ENCODE data around the gene TSKS. TPM values are rescaled to one million over a fixed set of nuclear protein-coding genes. Genes with fewer than 3 reads are reported as not detected.
"Not testable (repeated sequence)": the region's sequence is repeated elsewhere in the genome, so short reads cannot be mapped to it uniquely, and the experiment has no call there.

Gene TSKS
- total RNA-seq, 1 experiment from 2014 or later = not detected

DNA sequence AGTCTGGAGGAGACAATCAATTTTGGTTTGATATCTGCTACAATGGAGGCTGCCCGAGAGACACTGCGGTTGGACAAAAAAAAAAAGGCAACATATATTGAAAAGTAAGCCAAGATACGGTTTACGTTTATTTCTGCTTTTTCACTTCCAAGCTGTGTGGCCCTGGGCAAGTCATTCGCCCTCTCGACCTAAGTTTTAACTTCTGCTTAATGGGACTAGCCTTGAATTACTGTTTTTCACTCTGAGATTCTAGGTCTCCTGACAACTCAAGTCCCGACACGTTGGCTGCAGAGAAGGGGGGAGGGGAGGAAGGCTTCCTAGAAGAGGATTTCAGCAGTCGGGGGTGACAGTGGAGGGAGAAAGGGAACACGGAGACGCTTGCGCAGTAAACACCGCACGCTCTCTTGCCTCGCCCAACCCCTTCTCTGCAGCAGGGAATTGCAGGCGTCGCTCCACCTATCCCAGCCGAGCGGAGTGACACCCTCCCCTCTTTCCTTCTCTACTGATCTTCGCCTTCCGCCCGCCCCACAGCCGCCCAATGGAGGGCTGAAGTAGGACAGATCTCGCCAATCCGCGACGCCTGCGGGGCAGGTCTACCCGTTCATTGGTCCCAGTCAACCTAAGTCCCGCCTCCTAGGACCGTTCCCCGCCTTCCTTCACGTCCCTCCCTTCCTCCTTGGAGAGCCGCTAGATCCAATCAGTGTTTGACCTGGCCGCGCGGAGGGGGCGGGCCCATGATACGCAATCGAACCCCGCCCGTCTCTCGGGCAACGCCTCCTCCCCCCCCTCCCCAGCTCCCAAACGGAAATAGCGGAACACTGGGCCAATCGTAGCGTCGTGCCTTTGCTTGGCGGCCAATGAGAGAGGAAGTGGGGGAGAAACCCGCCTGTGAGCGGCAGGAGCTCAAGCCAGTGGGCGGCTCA lies 3.2 kb upstream of the TSKS start:
- peak; percentile 100 for DNase-seq (ENCODE audit: low spot score)

GRCh38 chr19:49764341-49764740 lies 1.2 kb upstream of the TSKS start:
- DNase-seq (ENCODE audit: low spot score) = no peak

GRCh38 chr19:49761625-49762311 lies 1.3 kb downstream of the TSKS start:
- no peak for DNase-seq (ENCODE audit: low spot score)

DNA sequence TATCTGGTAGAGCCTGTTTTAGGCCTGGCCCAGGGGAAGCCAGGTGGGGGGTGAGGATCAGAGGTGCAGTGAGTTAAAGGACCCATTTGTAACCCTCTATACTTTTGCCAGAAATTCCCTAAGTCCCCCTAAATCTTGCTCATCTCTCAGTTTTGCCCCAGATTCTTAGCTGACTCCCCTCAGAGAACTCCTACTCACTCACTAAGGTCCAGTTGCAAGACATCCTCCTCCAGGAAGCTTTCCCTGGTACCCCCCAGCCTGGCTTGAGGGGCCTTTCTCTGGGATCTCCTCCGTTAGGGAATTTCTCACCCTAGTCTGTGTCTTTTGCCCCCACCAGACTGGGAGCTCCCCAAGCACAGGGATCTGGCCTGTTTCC lies 1.9 kb downstream of the TSKS start:
- no peak for DNase-seq (ENCODE audit: low spot score)

DNA sequence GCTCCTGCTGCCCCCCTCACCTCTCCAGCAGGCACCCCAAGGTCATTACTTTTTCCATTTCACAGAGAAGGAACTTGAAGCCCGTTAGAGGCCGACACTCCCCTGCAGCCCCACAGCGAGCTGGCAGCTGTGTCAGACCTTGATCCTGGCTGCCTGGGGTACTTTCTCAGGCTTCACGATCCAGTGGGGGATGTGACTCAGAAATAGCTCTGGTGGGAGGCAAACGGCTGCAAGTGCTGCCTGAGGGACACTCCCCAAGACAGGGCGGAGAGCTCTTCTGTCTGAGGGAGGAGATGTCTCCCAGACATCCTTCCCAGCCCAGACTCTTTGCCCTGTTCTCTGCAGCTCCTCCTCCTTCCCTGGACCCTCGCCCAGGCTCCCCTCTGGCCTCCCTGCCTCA lies 4.8 kb downstream of the TSKS start:
- peak; percentile 5 for DNase-seq (ENCODE audit: low spot score)

GRCh38 chr19:49755956-49756355 lies 7.2 kb downstream of the TSKS start:
- DNase-seq (ENCODE audit: low spot score) = no peak

GRCh38 chr19:49752701-49753100 lies 10.4 kb downstream of the TSKS start:
- no peak for DNase-seq (ENCODE audit: low spot score)

DNA sequence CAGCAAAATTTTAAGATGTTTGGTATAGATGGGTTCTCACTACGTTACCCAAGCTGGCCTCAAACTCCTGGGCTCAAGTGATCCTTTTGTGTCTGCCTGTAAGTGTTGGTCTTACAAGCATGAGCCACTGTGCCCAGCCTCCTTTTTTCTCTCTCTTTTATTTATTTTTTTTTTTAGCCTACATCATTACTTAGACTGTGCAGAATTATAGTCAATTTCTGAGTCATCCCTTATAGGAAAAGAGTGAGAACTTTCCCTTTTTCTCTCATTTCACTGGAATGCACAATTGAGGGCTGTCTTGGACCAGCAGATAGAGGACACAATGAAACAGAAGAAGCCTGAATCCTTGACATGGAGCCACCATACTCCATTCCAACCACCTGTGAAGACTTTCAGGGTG lies 13.3 kb downstream of the TSKS start:
- no peak for DNase-seq (ENCODE audit: low spot score)

DNA sequence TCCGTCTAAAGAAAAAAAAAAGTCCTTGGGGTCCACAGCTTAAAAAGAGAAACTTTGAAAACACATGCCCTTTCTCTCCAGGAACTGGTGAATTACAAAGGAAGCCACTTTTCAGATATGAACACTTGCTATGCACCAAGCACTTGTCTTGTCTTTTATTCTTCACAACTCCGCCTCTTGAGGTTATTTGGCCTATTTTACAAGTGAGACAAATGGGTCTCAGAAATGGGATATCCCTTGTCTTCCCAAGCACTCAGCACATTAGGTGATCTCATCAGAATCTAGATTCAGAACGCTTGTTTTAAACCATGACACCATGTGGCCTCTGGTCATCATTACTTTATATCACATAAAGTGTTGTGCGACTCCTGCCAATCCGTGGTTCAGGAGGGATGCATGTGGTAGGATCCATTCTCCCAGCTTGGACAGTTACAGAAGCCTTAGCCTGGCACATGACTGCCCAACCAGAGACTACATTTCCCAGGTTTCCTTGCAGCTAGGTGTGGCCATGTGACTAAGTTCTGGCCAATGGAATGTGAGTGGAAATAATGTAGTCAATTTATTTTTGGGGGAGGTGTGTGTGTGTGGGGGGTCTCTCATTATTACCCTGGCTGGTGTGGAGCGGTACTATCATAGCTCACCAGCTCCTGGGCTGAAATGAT lies 13.9 kb downstream of the TSKS start:
- no peak for DNase-seq (ENCODE audit: low spot score)

GRCh38 chr19:49746206-49746958 lies 16.7 kb downstream of the TSKS start:
- DNase-seq (ENCODE audit: low spot score) = no peak

- no peak for DNase-seq (ENCODE audit: low spot score)
Measured at GRCh38 chr19:49744946-49745381, 18.1 kb downstream of the TSKS start.

GRCh38 chr19:49741210-49741844 lies 21.8 kb downstream of the TSKS start:
- DNase-seq (ENCODE audit: low spot score) = no peak

GRCh38 chr19:49739933-49740332 lies 23.2 kb downstream of the TSKS start:
- DNase-seq (ENCODE audit: low spot score) = no peak

- no peak for DNase-seq (ENCODE audit: low spot score)
Measured at GRCh38 chr19:49739098-49739497, 24.0 kb downstream of the TSKS start.

- no peak for DNase-seq (ENCODE audit: low spot score)
Measured at GRCh38 chr19:49738268-49738667, 24.8 kb downstream of the TSKS start.

GRCh38 chr19:49730166-49730565 lies 32.9 kb downstream of the TSKS start:
- no peak for DNase-seq (ENCODE audit: low spot score)

GRCh38 chr19:49727217-49728030 lies 35.7 kb downstream of the TSKS start:
- no peak for DNase-seq (ENCODE audit: low spot score)

DNA sequence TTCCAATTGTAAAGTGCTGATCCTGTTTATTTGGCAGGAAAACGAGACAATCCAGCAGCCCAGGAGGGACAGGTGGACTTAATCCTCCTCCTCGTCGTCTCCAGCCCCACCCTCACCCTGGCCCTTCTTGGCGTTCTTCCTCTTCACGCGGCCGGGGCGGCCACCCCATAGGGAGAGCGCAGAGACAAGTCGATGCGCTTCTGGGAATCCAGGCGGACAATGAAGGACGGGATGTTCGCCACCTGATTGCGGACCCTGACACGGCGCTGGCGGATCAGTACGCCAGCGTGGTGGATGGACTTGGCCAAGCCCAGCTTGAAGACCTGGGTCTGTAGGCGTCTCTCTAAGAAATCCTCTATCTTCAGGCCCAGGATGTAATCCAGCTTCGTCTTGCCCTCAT lies 43.7 kb downstream of the TSKS start:
- DNase-seq (ENCODE audit: low spot score) = not testable (repeated sequence)

GRCh38 chr19:49718991-49719390 lies 44.1 kb downstream of the TSKS start:
- DNase-seq (ENCODE audit: low spot score) = no peak

DNA sequence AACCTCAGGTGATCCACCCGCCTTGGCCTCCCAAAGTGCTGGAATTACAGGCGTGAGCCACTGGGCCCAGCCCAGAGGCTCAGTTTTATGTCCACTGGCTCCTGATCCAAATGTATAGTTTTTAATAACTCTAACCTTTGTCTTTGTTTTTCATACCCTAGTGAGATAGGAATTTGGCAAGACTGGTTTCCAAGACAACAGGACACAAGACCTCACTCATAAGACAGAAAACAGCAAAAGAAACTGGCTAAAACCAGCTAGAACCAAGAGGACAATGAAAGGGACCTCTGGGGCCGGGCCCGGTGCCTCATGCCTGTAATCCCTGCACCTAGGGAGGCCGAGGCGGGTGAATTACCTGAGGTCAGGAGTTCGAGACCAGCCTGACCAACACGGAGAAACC lies 44.6 kb downstream of the TSKS start:
- DNase-seq (ENCODE audit: low spot score) = no peak

Data from H4 (cell line).